GM19099 (cell line): Measurements from ENCODE around the gene KPTN.

Experiments
- POLR2A ChIP-seq: IDR thresholded peaks from 3 replicates; pipeline ENCODE4 v1.6.1; 2011; ENCODE audit warnings: low read depth; ENCODE audit not compliant: insufficient read length; ENCODE audit errors: extremely low read depth

KPTN gene

GRCh38 chr19:47427241-47428176 lies 56.5 kb downstream of the KPTN start:
- TF ChIP-seq POLR2A, result no peak
